Hepatocyte (in vitro differentiated cells): Measurements from ENCODE around the gene HMG20A. TPM values are rescaled to one million over a fixed set of nuclear protein-coding genes. Genes with fewer than 3 reads are reported as not detected.

Experiments
- DNase-seq: peaks from one replicate; pipeline ENCODE4 v3.0.0-alpha.2; 2016; ENCODE audit warnings: low spot score
- H2AFZ ChIP-seq: fragments of 200-600 bp; sonication (generic); 2 replicates; pipeline ENCODE4 v1.6.0; 2016; ENCODE audit warnings: antibody characterized with exemption, mild to moderate bottlenecking
- H3K27ac ChIP-seq: fragments of 200-600 bp; sonication (generic); 2 replicates; pipeline ENCODE4 v1.5.1; 2016; ENCODE audit warnings: mild to moderate bottlenecking
- H3K27me3 ChIP-seq: fragments of 200-600 bp; sonication (generic); 2 replicates; pipeline ENCODE4 v1.6.1; 2016
- H3K36me3 ChIP-seq: fragments of 200-600 bp; sonication (generic); replicated peaks from 2 replicates; pipeline ENCODE4 v1.5.1; 2016; ENCODE audit warnings: low read depth; ENCODE audit not compliant: insufficient read depth
- H3K4me1 ChIP-seq: fragments of 200-600 bp; sonication (generic); 2 replicates; pipeline ENCODE4 v1.5.1; 2016; ENCODE audit warnings: mild to moderate bottlenecking, moderate library complexity; ENCODE audit not compliant: insufficient read depth
- H3K4me2 ChIP-seq: fragments of 200-600 bp; sonication (generic); 2 replicates; pipeline ENCODE4 v1.6.0; 2016
- H3K4me3 ChIP-seq: fragments of 200-600 bp; sonication (generic); 2 replicates; pipeline ENCODE4 v1.5.1; 2016; ENCODE audit warnings: mild to moderate bottlenecking
- H3K79me2 ChIP-seq: fragments of 200-600 bp; sonication (generic); 2 replicates; pipeline ENCODE4 v1.6.0; 2017; ENCODE audit warnings: mild to moderate bottlenecking
- H3K9me2 ChIP-seq: fragments of 200-600 bp; sonication (generic); replicated peaks from 2 replicates; pipeline ENCODE4 v1.6.0; 2017; ENCODE audit warnings: mild to moderate bottlenecking; ENCODE audit not compliant: insufficient read depth
- H3K9me3 ChIP-seq: fragments of 200-600 bp; sonication (generic); 2 replicates; pipeline ENCODE4 v1.5.1; 2016; ENCODE audit warnings: low read depth, mild to moderate bottlenecking
- H4K20me1 ChIP-seq: fragments of 200-600 bp; sonication (generic); 2 replicates; pipeline ENCODE4 v1.6.0; 2016; ENCODE audit warnings: mild to moderate bottlenecking; ENCODE audit not compliant: insufficient read depth, poor library complexity, severe bottlenecking
- EZH2 ChIP-seq: fragments of 200-600 bp; sonication (generic); IDR thresholded peaks from 2 replicates; pipeline ENCODE4 v1.6.1; 2016; ENCODE audit warnings: antibody characterized with exemption, mild to moderate bottlenecking, borderline replicate concordance
- EZH2phosphoT487 ChIP-seq: fragments of 200-600 bp; sonication (generic); IDR thresholded peaks from one replicate; pipeline ENCODE4 v1.6.1; 2018; ENCODE audit warnings: antibody characterized with exemption, mild to moderate bottlenecking, low read depth, moderate library complexity; ENCODE audit not compliant: unreplicated experiment, severe bottlenecking
- WGBS: methylation state at CpG from one replicate; pipeline ENCODE4 v1.1.6; 2016; ENCODE audit warnings: low lambda C conversion rate; ENCODE audit errors: missing lambda C conversion rate; 5-methylcytosine and 5-hydroxymethylcytosine counted together
- polyA plus RNA-seq: library from polyadenylated mRNA; unstranded; fragments of >200 nt; fragmentation: Nextera tagmentation; extraction: Ambion mirVana; gene quantifications from 2 replicates; pipeline ENCODE4 v1.2.1, GENCODE V29; 2016
- total RNA-seq: library from RNA; depleted of rRNA; stranded (reverse); fragments of >200 nt; gene quantifications from 2 replicates; pipeline ENCODE4 v1.2.3, GENCODE V29; 2014
- TF ChIP-seq, protein P1 (sequence below): fragments of 200-600 bp; sonication (generic); IDR thresholded peaks from 2 replicates; pipeline ENCODE4 v1.5.1; 2016; ENCODE audit warnings: antibody characterized with exemption, mild to moderate bottlenecking; ENCODE audit not compliant: poor library complexity

HMG20A gene
- total and polyA plus RNA-seq, 2 experiments from 2014 or later: 20.3 to 35.0 TPM

DNA sequence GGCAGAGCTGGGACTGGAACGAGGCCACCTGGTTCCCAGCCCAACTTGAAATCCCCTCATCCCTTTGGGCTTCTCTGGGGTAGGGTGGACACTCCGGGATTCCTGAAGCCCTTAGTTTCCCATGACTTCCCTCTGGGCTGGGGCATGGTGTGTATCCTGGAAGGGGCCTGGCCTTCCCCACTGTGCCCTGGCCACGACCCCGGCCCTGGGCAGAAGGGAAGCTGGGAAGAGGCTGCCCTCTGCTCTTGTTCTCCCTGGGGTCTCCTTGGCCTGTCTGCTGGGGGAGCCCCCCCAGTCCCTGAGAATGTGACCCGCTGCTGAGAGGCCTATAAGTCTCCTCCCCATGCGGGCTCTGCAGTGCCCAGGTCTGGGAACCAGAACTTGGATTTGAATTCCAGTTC is 107.1 kb downstream of the HMG20A start:
- TF ChIP-seq EZH2phosphoT487: no peak
- TF ChIP-seq, protein P1, sequence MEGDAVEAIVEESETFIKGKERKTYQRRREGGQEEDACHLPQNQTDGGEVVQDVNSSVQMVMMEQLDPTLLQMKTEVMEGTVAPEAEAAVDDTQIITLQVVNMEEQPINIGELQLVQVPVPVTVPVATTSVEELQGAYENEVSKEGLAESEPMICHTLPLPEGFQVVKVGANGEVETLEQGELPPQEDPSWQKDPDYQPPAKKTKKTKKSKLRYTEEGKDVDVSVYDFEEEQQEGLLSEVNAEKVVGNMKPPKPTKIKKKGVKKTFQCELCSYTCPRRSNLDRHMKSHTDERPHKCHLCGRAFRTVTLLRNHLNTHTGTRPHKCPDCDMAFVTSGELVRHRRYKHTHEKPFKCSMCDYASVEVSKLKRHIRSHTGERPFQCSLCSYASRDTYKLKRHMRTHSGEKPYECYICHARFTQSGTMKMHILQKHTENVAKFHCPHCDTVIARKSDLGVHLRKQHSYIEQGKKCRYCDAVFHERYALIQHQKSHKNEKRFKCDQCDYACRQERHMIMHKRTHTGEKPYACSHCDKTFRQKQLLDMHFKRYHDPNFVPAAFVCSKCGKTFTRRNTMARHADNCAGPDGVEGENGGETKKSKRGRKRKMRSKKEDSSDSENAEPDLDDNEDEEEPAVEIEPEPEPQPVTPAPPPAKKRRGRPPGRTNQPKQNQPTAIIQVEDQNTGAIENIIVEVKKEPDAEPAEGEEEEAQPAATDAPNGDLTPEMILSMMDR: no peak
- no peak for TF ChIP-seq EZH2
- Histone ChIP-seq H3K4me2 (peak overlapping the region; percentile 65), H3K4me3 (no peak overlapping the region), H3K9me2 (no peaks in the 10 kb centered on the region), H4K20me1 (no peaks in the 10 kb centered on the region), H3K27me3 (no peaks in the 10 kb centered on the region), H3K36me3 (no peaks in the 10 kb centered on the region), H3K27ac (peak overlapping the region; percentile 89), H3K4me1 (peaks cover 40% of the 10 kb centered on the region), H3K9me3 (no peaks in the 10 kb centered on the region), H2AFZ (no peak overlapping the region), H3K79me2 (no peaks in the 10 kb centered on the region)
- 84% methylated on average over 6 of the region's 6 CpGs for WGBS
- DNase-seq: no peak

DNA sequence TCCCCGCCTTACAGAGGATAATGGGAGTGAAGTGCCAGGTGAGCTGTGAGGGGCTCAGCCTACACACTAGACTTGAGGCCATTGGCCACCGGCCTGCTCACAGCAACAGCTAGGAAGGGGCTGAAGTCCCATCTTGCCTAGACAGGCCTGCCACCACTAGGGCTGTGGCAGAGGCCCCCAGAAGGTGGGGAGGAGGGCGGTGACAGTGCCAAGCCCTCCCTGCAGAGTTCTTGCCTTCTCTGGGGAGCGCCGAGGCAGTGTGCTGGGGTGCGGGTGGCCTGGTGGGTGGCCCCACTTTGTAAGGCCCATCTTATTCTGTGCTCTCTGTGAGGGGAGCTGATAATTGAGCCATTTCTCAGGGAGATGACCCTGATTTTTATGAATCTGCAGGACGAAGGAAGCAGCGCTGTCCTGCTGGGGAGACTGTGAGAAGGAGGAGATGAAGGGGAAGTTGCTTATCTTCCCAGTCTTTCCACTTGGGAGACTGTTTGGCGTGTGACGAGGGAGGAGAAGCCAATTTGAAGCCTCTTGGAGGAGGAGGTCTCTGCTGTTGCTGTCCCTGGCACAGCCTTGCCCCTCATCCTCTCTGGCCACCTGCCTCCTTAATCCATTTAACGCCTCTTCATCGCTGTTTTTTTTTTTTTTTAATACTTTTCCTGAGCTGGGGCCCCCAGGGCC is 107.7 kb downstream of the HMG20A start:
- 82% methylated on average over 12 of the region's 12 CpGs for WGBS
- Histone ChIP-seq H3K4me2 (peak overlapping the region; percentile 65), H3K27ac (peak overlapping the region; percentile 89)

DNA sequence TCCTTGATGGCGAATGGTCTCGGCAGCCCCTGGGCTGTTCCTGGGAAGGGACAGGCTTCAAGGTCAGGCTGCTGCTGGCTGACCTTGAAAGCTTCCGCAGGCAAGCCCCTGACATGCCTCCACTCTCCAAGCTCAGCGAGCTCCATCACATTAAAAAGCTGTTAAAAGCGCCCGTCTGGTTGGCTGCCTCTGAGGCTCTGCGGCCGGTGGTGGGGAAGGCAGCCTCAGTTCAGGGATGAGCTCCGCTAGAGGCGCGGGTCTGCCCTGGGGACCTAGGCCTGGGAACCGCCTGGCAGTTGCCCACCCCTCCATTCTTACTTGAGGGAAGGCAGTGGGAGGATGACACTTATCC is 108.3 kb downstream of the HMG20A start:
- Histone ChIP-seq H3K9me2 (no peaks in the 10 kb centered on the region), H3K36me3 (no peaks in the 10 kb centered on the region), H3K27ac (peak overlapping the region; percentile 89), H3K4me1 (peaks cover 43% of the 10 kb centered on the region), H3K4me3 (no peak overlapping the region), H2AFZ (no peak overlapping the region), H3K27me3 (no peaks in the 10 kb centered on the region), H3K9me3 (no peaks in the 10 kb centered on the region), H3K4me2 (no peak overlapping the region), H4K20me1 (no peaks in the 10 kb centered on the region), H3K79me2 (no peaks in the 10 kb centered on the region)
- WGBS: 70% methylated on average over 12 of the region's 12 CpGs
- no peak for TF ChIP-seq EZH2phosphoT487
- TF ChIP-seq EZH2: no peak
- TF ChIP-seq, protein P1: no peak
- DNase-seq: no peak

More for the DNA sequence above, 107.7 kb downstream of the HMG20A start:
- no peak overlapping the region for H3K4me3 ChIP-seq
- no peak overlapping the region for H2AFZ ChIP-seq
- no peaks in the 10 kb centered on the region for H3K9me3 ChIP-seq
- no peaks in the 10 kb centered on the region for H3K9me2 ChIP-seq
- H4K20me1 ChIP-seq: no peaks in the 10 kb centered on the region
- TF ChIP-seq EZH2 (no peak), EZH2phosphoT487 (no peak)
- TF ChIP-seq, protein P1: no peak
- no peaks in the 10 kb centered on the region for H3K27me3 ChIP-seq
- DNase-seq: no peak
- H3K79me2 ChIP-seq: no peaks in the 10 kb centered on the region
- H3K36me3 ChIP-seq: no peaks in the 10 kb centered on the region
- H3K4me1 ChIP-seq: peaks cover 43% of the 10 kb centered on the region
